K562 (cell line): ENCODE data around the gene PIANP. TPM values are rescaled to one million over a fixed set of nuclear protein-coding genes. Genes with fewer than 3 reads are reported as not detected.

Source experiments
- ATAC-seq: fragments of 200-7000 bp; cut with Tn5 transposase; 3 replicates; pipeline ENCODE4 v1.9.1; 2020; ENCODE audit warnings: moderate library complexity
- BruUV-seq: library from RNA; stranded (reverse); fragments of 400-500 nt; replicated peaks from 2 replicates; lab custom pipeline; 2021; lab: Mats Ljungman, UMichigan
- CTCF ChIA-PET: fragments of 300-600 bp; formaldehyde crosslinking; extraction: SDS; loops from one replicate; lab custom pipeline; 2021; ENCODE audit warnings: low intra/inter-chr PET ratio; lab: Yijun Ruan, JAX
- POLR2A ChIA-PET: fragments of 300-600, 350-650 bp; sonication (Branson Sonifier 250); formaldehyde crosslinking; extraction: SDS; loops from one replicate; lab custom pipeline; 2021; ENCODE audit warnings: antibody characterized with exemption, inconsistent platforms; lab: Yijun Ruan, JAX
- DNase-seq, 4 experiments: peaks; one replicate each; pipeline versions ENCODE4 v3.0.0 to v3.0.0-alpha.2; 2011 to 2018; ENCODE audit warnings: low spot score in 3 of 4, mixed read lengths in 3 of 4; ENCODE audit errors: extremely low read depth in 1 of 4
- FAIRE-seq: peaks from 2 replicates; lab custom pipeline; 2011; peaks lifted over from hg19 to GRCh38; lab: Jason Lieb, UNC
- H2AFZ ChIP-seq: 2 replicates; pipeline ENCODE4 v1.6.0; 2011; ENCODE audit warnings: low read depth, low read length, control low read depth, inconsistent platforms
- H3K27ac ChIP-seq: fragments of 200-600 bp; 3 replicates; pipeline ENCODE4 v1.8.0; 2011; ENCODE audit warnings: low read depth, mild to moderate bottlenecking, control low read depth, inconsistent platforms, low read length, moderate library complexity, mixed read lengths; ENCODE audit errors: extremely low read depth
- H3K27me3 ChIP-seq, 2 experiments: fragments of 300-600 bp in 1 of 2; 2 replicates in 1 of 2; 3 replicates in 1 of 2; pipeline versions ENCODE4 v1.6.0 to v1.8.0; 2011; ENCODE audit warnings: inconsistent platforms in 2 of 2, low read length in 2 of 2, mild to moderate bottlenecking in 1 of 2, mixed read lengths in 1 of 2, moderate library complexity in 1 of 2; ENCODE audit not compliant: control insufficient read depth in 2 of 2, insufficient read depth in 2 of 2
- H3K36me3 ChIP-seq: fragments of 300-600 bp; 3 replicates; pipeline ENCODE4 v1.8.0; 2011; ENCODE audit warnings: mild to moderate bottlenecking, low read length, inconsistent platforms; ENCODE audit not compliant: control insufficient read depth, insufficient read depth
- H3K4me1 ChIP-seq, 2 experiments: fragments of 200-600 bp in 1 of 2; replicated peaks in 1 of 2; 2 replicates in 1 of 2; 3 replicates in 1 of 2; pipeline versions ENCODE4 v1.5.1 to v1.8.0; 2011; ENCODE audit warnings: inconsistent platforms in 2 of 2, low read length in 2 of 2, mild to moderate bottlenecking in 1 of 2, mixed read lengths in 1 of 2, moderate library complexity in 1 of 2; ENCODE audit not compliant: control insufficient read depth in 2 of 2, insufficient read depth in 2 of 2
- H3K4me2 ChIP-seq: 2 replicates; pipeline ENCODE4 v1.6.1; 2011; ENCODE audit warnings: low read length, control low read depth, inconsistent platforms, mixed read lengths; ENCODE audit not compliant: insufficient read depth
- H3K4me3 ChIP-seq: fragments of 200-600 bp; sonication (generic), shearing (Covaris generic); 2 replicates; pipeline ENCODE4 v1.5.1; 2016; ENCODE audit warnings: control low read depth, inconsistent platforms
- H3K79me2 ChIP-seq: fragments of 200-600 bp; 3 replicates; pipeline ENCODE4 v1.8.0; 2011; ENCODE audit warnings: low read length, inconsistent platforms; ENCODE audit not compliant: control insufficient read depth, insufficient read depth
- H3K9ac ChIP-seq, 2 experiments: 2 replicates each; pipeline versions ENCODE4 v1.6.0 to v1.6.1; 2011; ENCODE audit warnings: low read depth in 2 of 2, low read length in 2 of 2, control low read depth in 1 of 2, inconsistent platforms in 1 of 2, mild to moderate bottlenecking in 1 of 2, mixed read lengths in 1 of 2; ENCODE audit not compliant: insufficient read depth in 1 of 2
- H3K9me1 ChIP-seq: one replicate; pipeline ENCODE4 v1.6.0; 2011; ENCODE audit warnings: inconsistent platforms, mild to moderate bottlenecking, low read length, moderate library complexity; ENCODE audit not compliant: control insufficient read depth, insufficient read depth
- H3K9me3 ChIP-seq: replicated peaks from 2 replicates; pipeline ENCODE4 v1.5.1; 2011; ENCODE audit warnings: low read depth, low read length, inconsistent platforms; ENCODE audit not compliant: control insufficient read depth, insufficient read depth
- H4K20me1 ChIP-seq: replicated peaks from 2 replicates; pipeline ENCODE4 v1.6.1; 2011; ENCODE audit warnings: low read length, inconsistent platforms, mixed read lengths; ENCODE audit not compliant: control insufficient read depth, insufficient read depth
- ARID1B ChIP-seq: fragments of 450-650 bp; IDR thresholded peaks from 2 replicates; pipeline ENCODE4 v1.6.1; 2016; ENCODE audit warnings: antibody characterized with exemption, mild to moderate bottlenecking, inconsistent platforms
- BCOR ChIP-seq: fragments of 450-650 bp; IDR thresholded peaks from 2 replicates; pipeline ENCODE4 v1.6.1; 2016
- CBFA2T2 ChIP-seq: fragments of 450-650 bp; conservative IDR thresholded peaks from 2 replicates; pipeline ENCODE4 v1.6.1; 2017; ENCODE audit warnings: mild to moderate bottlenecking
- EGR1 ChIP-seq: fragments of 450-650 bp; conservative IDR thresholded peaks from 2 replicates; pipeline ENCODE4 v1.6.1; 2017; ENCODE audit warnings: mild to moderate bottlenecking
- ETS1 ChIP-seq: conservative IDR thresholded peaks from 2 replicates; pipeline ENCODE4 v1.6.1; 2011; ENCODE audit warnings: low read depth, mild to moderate bottlenecking, low read length; ENCODE audit not compliant: control insufficient read depth
- HLTF ChIP-seq: fragments of 450-650 bp; IDR thresholded peaks from 2 replicates; pipeline ENCODE4 v1.6.1; 2016
- ILK ChIP-seq: fragments of 450-650 bp; IDR thresholded peaks from 2 replicates; pipeline ENCODE4 v1.6.1; 2016; ENCODE audit warnings: missing genetic modification characterization, low read depth, mild to moderate bottlenecking, missing compliant biosample characterization, moderate library complexity, borderline replicate concordance
- LCOR ChIP-seq: sonication (generic); formaldehyde crosslinking; IDR thresholded peaks from 2 replicates; pipeline ENCODE4 v1.8.0; 2022; ENCODE audit warnings: mild to moderate bottlenecking, missing genetic modification reagents
- NR2C1 ChIP-seq, 2 experiments: fragments of 450-650 bp; IDR thresholded peaks; 2 replicates each; pipeline ENCODE4 v1.6.1; 2017; ENCODE audit warnings: mild to moderate bottlenecking in 2 of 2, antibody characterized with exemption in 1 of 2, inconsistent platforms in 1 of 2, missing compliant biosample characterization in 1 of 2, missing genetic modification characterization in 1 of 2
- RAD51 ChIP-seq: fragments of 450-650 bp; IDR thresholded peaks from 2 replicates; pipeline ENCODE4 v1.7.1; 2016; ENCODE audit warnings: low read depth, mild to moderate bottlenecking, borderline replicate concordance
- SMARCE1 ChIP-seq: fragments of 450-650 bp; IDR thresholded peaks from 2 replicates; pipeline ENCODE4 v1.7.1; 2016; ENCODE audit warnings: mild to moderate bottlenecking
- SP2 ChIP-seq: IDR thresholded peaks from 2 replicates; pipeline ENCODE4 v1.6.1; 2011; ENCODE audit warnings: mild to moderate bottlenecking, low read depth, low read length, moderate library complexity; ENCODE audit not compliant: poor library complexity, severe bottlenecking; ENCODE audit errors: extremely low read depth
- TCF3 ChIP-seq: sonication (generic); formaldehyde crosslinking; IDR thresholded peaks from 2 replicates; pipeline ENCODE4 v1.4.0; 2020; ENCODE audit warnings: mild to moderate bottlenecking, missing genetic modification reagents
- TSHZ1 ChIP-seq: fragments of 250-450 bp; sonication (Bioruptor Pico); IDR thresholded peaks from 2 replicates; pipeline ENCODE4 v1.4.0; 2020; ENCODE audit warnings: mild to moderate bottlenecking, moderate library complexity
- ZBTB33 ChIP-seq: sonication (generic); formaldehyde crosslinking; IDR thresholded peaks from 2 replicates; pipeline ENCODE4 v1.8.1; 2023; ENCODE audit warnings: mild to moderate bottlenecking, missing genetic modification reagents
- ZBTB7A ChIP-seq: IDR thresholded peaks from 2 replicates; pipeline ENCODE4 v1.6.1; 2011; ENCODE audit warnings: low read depth, mild to moderate bottlenecking, low read length, moderate library complexity, borderline replicate concordance; ENCODE audit not compliant: control insufficient read depth
- ZNF354B ChIP-seq: fragments of 250-450 bp; sonication (Bioruptor Pico); IDR thresholded peaks from 2 replicates; pipeline ENCODE4 v1.4.0; 2020
- ZSCAN29 ChIP-seq: fragments of 450-650 bp; IDR thresholded peaks from 2 replicates; pipeline ENCODE4 v1.6.1; 2017
- WGBS: fragments of 100-300 bp; shearing (Covaris generic); methylation state at CpG from one replicate; pipeline ENCODE4 v1.1.6; 2016; ENCODE audit warnings: low coverage, mixed read lengths; ENCODE audit not compliant: insufficient coverage; ENCODE audit errors: missing lambda C conversion rate; 5-methylcytosine and 5-hydroxymethylcytosine counted together
- in situ Hi-C: fragments of 300-500 bp; cut with MboI; formaldehyde crosslinking; loops from 4 replicates; pipeline ENCODE4 v1.15.0; 2018; ENCODE audit warnings: inconsistent platforms, mixed read lengths
- intact Hi-C: fragments of 100-400 bp; cut with micrococcal nuclease; formaldehyde crosslinking; loops from 2 replicates; pipeline ENCODE4 v1.14.2; 2022
- polyA plus RNA-seq, 8 experiments: library from polyadenylated mRNA; depleted of rRNA in 4 of 8; stranded (reverse) in 5 of 8; unstranded in 3 of 8; fragments of >200 nt; fragmentation: Nextera tagmentation in 2 of 8; fragmentation: Illumina TruSeq in 1 of 8; extraction: Ambion mirVana in 2 of 8; extraction: Trizol in 1 of 8; gene quantifications; 2 replicates each; pipeline versions ENCODE4 v1.2.1 to v1.2.3, GENCODE V29; 2011 to 2014; ENCODE audit warnings: inconsistent platforms in 1 of 8, missing spikeins in 1 of 8
- total RNA-seq, 7 experiments: library from RNA; depleted of rRNA in 6 of 7; stranded (reverse); fragments of >200 nt in 6 of 7; fragmentation: Illumina TruSeq in 2 of 7; extraction: Trizol in 2 of 7; gene quantifications; 2 replicates each; pipeline versions ENCODE4 v1.2.1 to v1.2.3, GENCODE V29; 2011 to 2021; ENCODE audit warnings: low replicate concordance in 1 of 7

Gene PIANP
- total and polyA plus RNA-seq, 9 of the 15 experiments (the other 6 are each of a cell fraction or from before 2014, with no cell fraction given): 0.07 TPM; not detected in 8

- peak; percentile 83 for ATAC-seq
- TF ChIP-seq ARID1B: 0 out of 2 replicates have a peak, but pooled peaks have one; percentile 15
- TF ChIP-seq SP2: no peak
- TF ChIP-seq ILK (tag): no peak
- peak; percentile 21; the same call in 1 of the 2 replicates for TF ChIP-seq SMARCE1
- 0 out of 2 replicates have a peak, but pooled peaks have one; percentile 86 for TF ChIP-seq ZSCAN29
- TF ChIP-seq ETS1: no peak
- no peak for TF ChIP-seq BCOR
- TF ChIP-seq ZBTB33 (CRISPR knock-in tag): no peak
- peak; percentile 36 for TF ChIP-seq CBFA2T2
- TF ChIP-seq EGR1: peak; percentile 51; the same call in 1 of the 2 replicates
- no peak for TF ChIP-seq TSHZ1
- TF ChIP-seq LCOR: 0 out of 2 replicates have a peak, but pooled peaks have one; percentile 6
- peak; percentile 76; the same call in 1 of the 2 replicates for TF ChIP-seq ZBTB7A
- no peak for TF ChIP-seq ZNF354B (CRISPR knock-in tag)
- no peak for TF ChIP-seq RAD51
- TF ChIP-seq NR2C1 (IDR thresholded peaks at IDR 0.05): no peak
- no peak for TF ChIP-seq NR2C1 (tag; IDR thresholded peaks at IDR 0.05)
- TF ChIP-seq TCF3 (CRISPR knock-in tag): peak; percentile 10; the same call in 1 of the 2 replicates
- TF ChIP-seq HLTF: 0 out of 2 replicates have a peak, but pooled peaks have one; percentile 39
Measured at GRCh38 chr12:6662602-6662905, 38.1 kb downstream of the PIANP start.

More at GRCh38 chr12:6662602-6662905, 38.1 kb downstream of the PIANP start:
- CTCF ChIA-PET: no interaction called here
- Histone ChIP-seq H3K79me2 (peaks cover 11% of the 10 kb centered on the region), H3K27ac (peak overlapping the region; percentile 84), H2AFZ (peak overlapping the region; percentile 89), H3K4me1 (peaks cover 0 to 12% of the 10 kb centered on the region in 2 experiments; a peak in 2 of 5 replicates), H3K9me3 (no peaks in the 10 kb centered on the region), H3K9me1 (no peaks in the 10 kb centered on the region), H3K27me3 (no peaks in the 10 kb centered on the region), H3K4me2 (peak overlapping the region; percentile 92), H4K20me1 (no peaks in the 10 kb centered on the region), H3K9ac (peak overlapping the region; percentile 73 to 85), H3K4me3 (peak overlapping the region; percentile 62), H3K36me3 (peaks cover 14% of the 10 kb centered on the region; the same call in 2 of the 3 replicates)
- FAIRE-seq (no peak), DNase-seq (peak; percentile 72 to 84 (median 84))
- in situ Hi-C loops: no loop called here
- WGBS: 0% methylated on average over 8 of the region's 10 CpGs
- intact Hi-C loops: loop anchor here (2.0 kb wide), 3 partner anchors 24 to 56 kb away; partner anchors contain the start of genes CHD4 and ZNF384
- BruUV-seq: TSS peak; percentile 62
- POLR2A ChIA-PET: no interaction called here
